GM21423 (cell line): Measurements from ENCODE around the gene ACSM3.
"Not testable (repeated sequence)": the region's sequence is repeated elsewhere in the genome, so short reads cannot be mapped to it uniquely, and the experiment has no call there.

ENCODE experiments used
- ATAC-seq: cut with Tn5 transposase; IDR thresholded peaks from one replicate; pipeline ENCODE4 v1.9.1; 2021; ENCODE audit warnings: mild to moderate bottlenecking, moderate library complexity; ENCODE audit not compliant: unreplicated experiment

Gene ACSM3

GRCh38 chr16:20755238-20755637, 8.6 kb upstream of the ACSM3 start:
- no peak for ATAC-seq

GRCh38 chr16:20755799-20756198, 8.0 kb upstream of the ACSM3 start:
- not testable (repeated sequence) for ATAC-seq

GRCh38 chr16:20760346-20760745, 3.5 kb upstream of the ACSM3 start:
- ATAC-seq = no peak

- no peak for ATAC-seq
Observed at GRCh38 chr16:20761175-20761574, 2.6 kb upstream of the ACSM3 start.

GRCh38 chr16:20762404-20763123, 1.2 kb upstream of the ACSM3 start:
- no peak for ATAC-seq

GRCh38 chr16:20764448-20764847, 634 bp downstream of the ACSM3 start:
- not testable (repeated sequence) for ATAC-seq

GRCh38 chr16:20765732-20766131, 1.9 kb downstream of the ACSM3 start:
- ATAC-seq = no peak

GRCh38 chr16:20766294-20766693, 2.5 kb downstream of the ACSM3 start:
- no peak for ATAC-seq

GRCh38 chr16:20767577-20767976, 3.8 kb downstream of the ACSM3 start:
- no peak for ATAC-seq

- no peak for ATAC-seq
Observed at GRCh38 chr16:20768121-20768520, 4.3 kb downstream of the ACSM3 start.

- no peak for ATAC-seq
Observed at GRCh38 chr16:20768818-20769217, 5.0 kb downstream of the ACSM3 start.

GRCh38 chr16:20773679-20774078, 9.9 kb downstream of the ACSM3 start:
- ATAC-seq = no peak

- ATAC-seq = no peak
Observed at GRCh38 chr16:20774703-20775362, 11.0 kb downstream of the ACSM3 start.

GRCh38 chr16:20781697-20782096, 17.9 kb downstream of the ACSM3 start:
- ATAC-seq = no peak

GRCh38 chr16:20782470-20782869, 18.7 kb downstream of the ACSM3 start:
- no peak for ATAC-seq

- ATAC-seq = no peak
Observed at GRCh38 chr16:20784204-20784603, 20.4 kb downstream of the ACSM3 start.

- ATAC-seq = no peak
Observed at GRCh38 chr16:20789130-20789529, 25.3 kb downstream of the ACSM3 start.

GRCh38 chr16:20791923-20792612, 28.3 kb downstream of the ACSM3 start:
- ATAC-seq = no peak

- ATAC-seq = no peak
Observed at GRCh38 chr16:20798364-20798763, 34.5 kb downstream of the ACSM3 start.

GRCh38 chr16:20799599-20799998, 35.8 kb downstream of the ACSM3 start:
- no peak for ATAC-seq

- no peak for ATAC-seq
Observed at GRCh38 chr16:20801278-20801677, 37.5 kb downstream of the ACSM3 start.

- no peak for ATAC-seq
Observed at GRCh38 chr16:20803192-20803560, 39.4 kb downstream of the ACSM3 start.
